ENCODE data around the gene UCHL5.
"Not testable (repeated sequence)": the region's sequence is repeated elsewhere in the genome, so short reads cannot be mapped to it uniquely, and the experiment has no call there.

UCHL5 gene

GRCh38 chr1:193009501-193009900 lies 49.7 kb downstream of the UCHL5 start:
- no peak for DNase-seq (ENCODE audit: low spot score)

- DNase-seq (ENCODE audit: low spot score) = no peak
Measured at GRCh38 chr1:193005785-193006184, 53.4 kb downstream of the UCHL5 start.

GRCh38 chr1:192998536-192998935 lies 60.6 kb downstream of the UCHL5 start:
- no peak for DNase-seq (ENCODE audit: low spot score)

- no peak for DNase-seq (ENCODE audit: low spot score)
Measured at GRCh38 chr1:192994141-192994540, 65.0 kb downstream of the UCHL5 start.

- no peak for DNase-seq (ENCODE audit: low spot score)
Measured at GRCh38 chr1:192993426-192994085, 65.6 kb downstream of the UCHL5 start.

- DNase-seq (ENCODE audit: low spot score) = not testable (repeated sequence)
Measured at GRCh38 chr1:192986748-192987334, 72.3 kb downstream of the UCHL5 start.

- no peak for DNase-seq (ENCODE audit: low spot score)
Measured at GRCh38 chr1:192986110-192986747, 72.9 kb downstream of the UCHL5 start.

- no peak for DNase-seq (ENCODE audit: low spot score)
Measured at GRCh38 chr1:192984080-192984479, 75.1 kb downstream of the UCHL5 start.

- no peak for DNase-seq (ENCODE audit: low spot score)
Measured at GRCh38 chr1:192983349-192983980, 75.7 kb downstream of the UCHL5 start.

- no peak for DNase-seq (ENCODE audit: low spot score)
Measured at GRCh38 chr1:192980856-192981255, 78.3 kb downstream of the UCHL5 start.

- DNase-seq (ENCODE audit: low spot score) = not testable (repeated sequence)
Measured at GRCh38 chr1:192980334-192980733, 78.8 kb downstream of the UCHL5 start.

GRCh38 chr1:192979542-192979941 lies 79.6 kb downstream of the UCHL5 start:
- DNase-seq (ENCODE audit: low spot score) = no peak

GRCh38 chr1:192978195-192978710 lies 80.9 kb downstream of the UCHL5 start:
- no peak for DNase-seq (ENCODE audit: low spot score)

- DNase-seq (ENCODE audit: low spot score) = no peak
Measured at GRCh38 chr1:192977089-192977706, 82.0 kb downstream of the UCHL5 start.

GRCh38 chr1:192976576-192976975 lies 82.6 kb downstream of the UCHL5 start:
- no peak for DNase-seq (ENCODE audit: low spot score)

- no peak for DNase-seq (ENCODE audit: low spot score)
Measured at GRCh38 chr1:192974701-192975100, 84.5 kb downstream of the UCHL5 start.

- DNase-seq (ENCODE audit: low spot score) = no peak
Measured at GRCh38 chr1:192973988-192974387, 85.2 kb downstream of the UCHL5 start.

GRCh38 chr1:192973202-192973601 lies 86.0 kb downstream of the UCHL5 start:
- no peak for DNase-seq (ENCODE audit: low spot score)

- no peak for DNase-seq (ENCODE audit: low spot score)
Measured at GRCh38 chr1:192969091-192969490, 90.1 kb downstream of the UCHL5 start.

GRCh38 chr1:192968323-192968722 lies 90.8 kb downstream of the UCHL5 start:
- no peak for DNase-seq (ENCODE audit: low spot score)

GRCh38 chr1:192967901-192968300 lies 91.3 kb downstream of the UCHL5 start:
- no peak for DNase-seq (ENCODE audit: low spot score)

GRCh38 chr1:192967211-192967877 lies 91.8 kb downstream of the UCHL5 start:
- DNase-seq (ENCODE audit: low spot score) = no peak
